Measurements from ENCODE around the gene SLC38A10. TPM values are rescaled to one million over a fixed set of nuclear protein-coding genes. Genes with fewer than 3 reads are reported as not detected.

Gene SLC38A10
- total RNA-seq, 4 donors from 2014 or later, result 37.8 to 49.8 (median 45.3) TPM

DNA sequence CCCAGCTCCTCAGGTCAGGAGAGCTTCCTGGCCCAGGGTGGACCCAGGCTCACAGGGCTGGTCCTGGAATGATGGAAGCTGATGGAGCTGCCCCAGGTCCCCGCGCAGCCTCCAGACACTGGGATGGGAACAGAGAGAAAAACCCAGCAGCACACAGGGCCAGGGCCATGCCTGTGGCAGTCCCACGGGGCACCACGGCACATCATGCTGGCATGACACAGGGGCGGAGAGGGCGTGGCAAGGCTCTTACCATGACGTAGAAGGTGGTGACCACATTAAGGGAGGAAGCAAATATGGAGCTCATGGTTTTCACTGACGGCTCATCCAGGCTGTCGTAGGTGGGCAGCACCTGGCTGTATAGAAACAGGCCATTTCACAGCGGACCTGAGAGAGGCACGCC lies 18.3 kb downstream of the SLC38A10 start:
- peaks cover 10 to 25% (median 12%) of the 10 kb centered on the region in 3 donors for H3K4me1 ChIP-seq
- H3K27me3 ChIP-seq, result no peaks in the 10 kb centered on the region
- H3K9me3 ChIP-seq, result no peaks in the 10 kb centered on the region
- H3K36me3 ChIP-seq, result peaks cover 15 to 97% (median 34%) of the 10 kb centered on the region in 3 donors
- DNase-seq, result no peak
- TF ChIP-seq, protein P1, sequence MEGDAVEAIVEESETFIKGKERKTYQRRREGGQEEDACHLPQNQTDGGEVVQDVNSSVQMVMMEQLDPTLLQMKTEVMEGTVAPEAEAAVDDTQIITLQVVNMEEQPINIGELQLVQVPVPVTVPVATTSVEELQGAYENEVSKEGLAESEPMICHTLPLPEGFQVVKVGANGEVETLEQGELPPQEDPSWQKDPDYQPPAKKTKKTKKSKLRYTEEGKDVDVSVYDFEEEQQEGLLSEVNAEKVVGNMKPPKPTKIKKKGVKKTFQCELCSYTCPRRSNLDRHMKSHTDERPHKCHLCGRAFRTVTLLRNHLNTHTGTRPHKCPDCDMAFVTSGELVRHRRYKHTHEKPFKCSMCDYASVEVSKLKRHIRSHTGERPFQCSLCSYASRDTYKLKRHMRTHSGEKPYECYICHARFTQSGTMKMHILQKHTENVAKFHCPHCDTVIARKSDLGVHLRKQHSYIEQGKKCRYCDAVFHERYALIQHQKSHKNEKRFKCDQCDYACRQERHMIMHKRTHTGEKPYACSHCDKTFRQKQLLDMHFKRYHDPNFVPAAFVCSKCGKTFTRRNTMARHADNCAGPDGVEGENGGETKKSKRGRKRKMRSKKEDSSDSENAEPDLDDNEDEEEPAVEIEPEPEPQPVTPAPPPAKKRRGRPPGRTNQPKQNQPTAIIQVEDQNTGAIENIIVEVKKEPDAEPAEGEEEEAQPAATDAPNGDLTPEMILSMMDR (IDR thresholded peaks at IDR 0.05), result no peak
- TF ChIP-seq POLR2A (IDR thresholded peaks at IDR 0.05), result no peak
- H3K4me3 ChIP-seq, result no peak overlapping the region
- H3K27ac ChIP-seq, result peak overlapping the region in 1 of 4 donors; percentile 66
- 38 to 57% methylated on average over 5 to 10 of the region's 11 CpGs for WGBS, 2 donors
- intact Hi-C loops (cut with DNase I), result no loop called here

DNA sequence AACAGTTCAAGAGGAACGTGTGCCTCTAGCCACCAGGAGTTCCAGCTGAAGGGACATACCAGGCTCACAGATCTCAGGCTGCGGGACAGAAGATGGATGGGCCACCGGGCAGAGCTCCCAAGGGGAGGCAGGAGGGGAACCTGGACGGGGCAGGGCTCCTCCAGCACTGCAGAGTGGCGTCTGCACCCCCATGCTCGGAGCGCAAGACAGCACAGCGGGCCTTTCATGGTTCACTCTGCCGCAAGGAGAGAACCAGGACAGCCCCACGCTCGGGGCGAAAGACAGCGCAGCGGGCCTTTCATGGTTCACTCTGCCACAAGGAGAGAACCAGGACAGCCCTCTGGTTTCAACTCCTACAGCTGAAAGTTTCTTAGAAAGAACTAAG lies 20.6 kb downstream of the SLC38A10 start:
- no peak overlapping the region for H3K4me3 ChIP-seq
- H3K27ac ChIP-seq, result no peak overlapping the region
- intact Hi-C loops (cut with DNase I), result no loop called here
- H3K36me3 ChIP-seq, result peaks cover 15 to 96% (median 41%) of the 10 kb centered on the region in 3 donors
- no peak for TF ChIP-seq POLR2A (IDR thresholded peaks at IDR 0.05)
- TF ChIP-seq, protein P1 (IDR thresholded peaks at IDR 0.05), result no peak
- WGBS, 2 donors, result 97 to 100% methylated on average over 6 to 10 of the region's 14 CpGs
- no peak for DNase-seq
- peaks cover 10 to 25% (median 12%) of the 10 kb centered on the region in 3 donors for H3K4me1 ChIP-seq
- no peaks in the 10 kb centered on the region for H3K27me3 ChIP-seq
- no peaks in the 10 kb centered on the region for H3K9me3 ChIP-seq

DNA sequence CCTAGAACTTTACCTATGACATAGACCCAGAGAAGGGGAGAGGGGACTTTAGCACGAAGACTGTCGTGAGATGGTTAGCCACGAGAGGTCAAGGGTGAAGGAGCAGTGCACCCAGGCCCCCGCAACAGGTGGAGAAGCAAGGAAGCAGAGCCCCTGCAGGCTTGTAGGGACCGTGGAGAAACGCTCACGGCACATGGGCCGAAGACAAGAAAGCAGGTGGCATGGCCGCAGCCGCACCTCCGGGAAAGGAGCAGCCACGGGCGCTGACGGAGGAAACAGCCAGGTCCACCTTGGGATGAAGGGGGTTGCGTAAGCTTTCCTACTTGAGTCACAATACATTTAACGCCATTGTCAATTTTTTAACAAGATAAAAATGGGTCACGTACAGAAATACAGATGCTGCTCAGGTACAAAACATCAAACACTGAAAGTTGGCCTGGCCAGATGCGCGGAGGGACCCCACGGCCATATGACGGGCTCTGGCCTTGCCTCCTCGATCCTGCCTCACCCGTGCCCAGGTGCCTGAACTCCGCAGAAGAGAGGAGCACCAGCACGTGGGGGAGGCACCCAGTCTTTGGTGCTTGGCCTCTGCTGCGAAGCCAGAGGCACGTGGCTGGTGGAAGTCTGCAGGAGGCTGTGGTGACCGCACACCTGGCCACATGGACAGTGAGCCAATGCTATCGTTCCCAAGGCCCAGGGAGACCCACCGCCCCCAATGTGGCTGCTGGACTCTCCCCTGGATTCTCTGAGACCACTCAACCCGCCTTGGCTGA lies 21.2 kb downstream of the SLC38A10 start:
- TF ChIP-seq, protein P1 (IDR thresholded peaks at IDR 0.05), result no peak
- TF ChIP-seq POLR2A (IDR thresholded peaks at IDR 0.05), result no peak
- no peaks in the 10 kb centered on the region for H3K9me3 ChIP-seq
- peaks cover 15 to 96% (median 37%) of the 10 kb centered on the region in 3 donors for H3K36me3 ChIP-seq
- WGBS, 2 donors, result 91 to 93% methylated on average over 23 to 24 of the region's 31 CpGs
- peaks cover 10 to 25% (median 12%) of the 10 kb centered on the region in 3 donors for H3K4me1 ChIP-seq
- H3K27me3 ChIP-seq, result no peaks in the 10 kb centered on the region
- no peak overlapping the region for H3K27ac ChIP-seq
- intact Hi-C loops (cut with DNase I), result no loop called here
- no peak overlapping the region for H3K4me3 ChIP-seq
- DNase-seq, result no peak

DNA sequence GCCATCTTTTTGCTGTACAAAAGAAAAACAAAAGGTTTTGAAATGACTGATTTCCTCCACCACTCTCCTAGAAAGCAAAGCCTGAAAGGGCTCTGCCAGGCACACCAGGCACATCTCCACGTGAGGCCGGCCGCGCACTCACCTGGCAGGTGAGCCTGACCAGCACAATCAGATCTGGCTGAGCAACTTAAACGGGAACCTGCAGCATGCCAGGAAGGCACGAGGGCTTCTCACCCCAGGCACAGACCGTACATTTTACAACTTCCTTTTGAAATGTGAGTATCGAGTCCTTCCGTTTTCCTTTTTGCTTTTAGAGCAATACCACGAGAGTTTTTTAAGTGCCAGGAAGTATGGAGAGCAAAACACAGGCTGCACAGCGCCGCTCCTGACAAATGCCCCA lies 22.5 kb downstream of the SLC38A10 start:
- no peak overlapping the region for H3K27ac ChIP-seq
- no peak for TF ChIP-seq POLR2A (IDR thresholded peaks at IDR 0.05)
- TF ChIP-seq, protein P1 (IDR thresholded peaks at IDR 0.05), result no peak

DNA sequence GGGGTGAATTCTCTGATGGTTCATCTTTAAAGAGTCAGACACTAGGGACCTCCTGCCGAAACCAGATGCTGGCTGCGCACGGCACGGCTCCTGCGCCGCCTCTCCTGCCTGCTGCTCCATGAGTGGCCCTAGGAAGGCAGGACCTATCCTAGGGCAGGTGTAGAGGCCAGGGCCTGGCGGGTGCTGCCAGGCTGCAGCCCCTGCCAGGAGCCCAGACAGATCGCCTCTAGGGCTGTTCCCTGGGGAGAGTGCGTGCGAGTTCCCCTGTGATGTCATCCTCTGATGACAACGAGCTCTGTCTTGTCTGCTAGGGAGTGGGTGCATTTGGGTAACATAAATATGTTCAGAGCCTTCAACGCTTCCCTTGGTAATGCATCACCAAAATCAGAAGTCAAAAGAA lies 23.9 kb downstream of the SLC38A10 start:
- H3K27me3 ChIP-seq, result no peaks in the 10 kb centered on the region
- TF ChIP-seq, protein P1 (IDR thresholded peaks at IDR 0.05), result no peak
- no peak for TF ChIP-seq POLR2A (IDR thresholded peaks at IDR 0.05)
- no peak overlapping the region for H3K4me3 ChIP-seq
- H3K4me1 ChIP-seq, result no peaks in the 10 kb centered on the region
- peaks cover 15 to 99% (median 34%) of the 10 kb centered on the region in 3 donors for H3K36me3 ChIP-seq
- WGBS, 2 donors, result 68 to 83% methylated on average over 1 to 7 of the region's 12 CpGs
- intact Hi-C loops (cut with DNase I), result no loop called here
- no peak for DNase-seq
- no peak overlapping the region for H3K27ac ChIP-seq
- H3K9me3 ChIP-seq, result no peaks in the 10 kb centered on the region

More for the DNA sequence above, 22.5 kb downstream of the SLC38A10 start:
- intact Hi-C loops (cut with DNase I), result no loop called here
- peaks cover 15 to 99% (median 34%) of the 10 kb centered on the region in 3 donors for H3K36me3 ChIP-seq
- H3K27me3 ChIP-seq, result no peaks in the 10 kb centered on the region
- H3K9me3 ChIP-seq, result no peaks in the 10 kb centered on the region
- H3K4me3 ChIP-seq, result no peak overlapping the region
- WGBS, 2 donors, result 74 to 80% methylated on average over 11 to 12 of the region's 12 CpGs
- DNase-seq, result no peak
- peaks cover 8 to 13% (median 9%) of the 10 kb centered on the region in 3 donors for H3K4me1 ChIP-seq
